Smooth muscle cell of the brain vasculature (primary cell): ENCODE measurements around the gene HFE.
"Not testable (repeated sequence)": the region's sequence is repeated elsewhere in the genome, so short reads cannot be mapped to it uniquely, and the experiment has no call there.

ENCODE experiments used
- DNase-seq: peaks from one replicate; pipeline ENCODE4 v3.0.0-alpha.2; 2012; ENCODE audit warnings: low read depth, low spot score

The HFE gene

DNA sequence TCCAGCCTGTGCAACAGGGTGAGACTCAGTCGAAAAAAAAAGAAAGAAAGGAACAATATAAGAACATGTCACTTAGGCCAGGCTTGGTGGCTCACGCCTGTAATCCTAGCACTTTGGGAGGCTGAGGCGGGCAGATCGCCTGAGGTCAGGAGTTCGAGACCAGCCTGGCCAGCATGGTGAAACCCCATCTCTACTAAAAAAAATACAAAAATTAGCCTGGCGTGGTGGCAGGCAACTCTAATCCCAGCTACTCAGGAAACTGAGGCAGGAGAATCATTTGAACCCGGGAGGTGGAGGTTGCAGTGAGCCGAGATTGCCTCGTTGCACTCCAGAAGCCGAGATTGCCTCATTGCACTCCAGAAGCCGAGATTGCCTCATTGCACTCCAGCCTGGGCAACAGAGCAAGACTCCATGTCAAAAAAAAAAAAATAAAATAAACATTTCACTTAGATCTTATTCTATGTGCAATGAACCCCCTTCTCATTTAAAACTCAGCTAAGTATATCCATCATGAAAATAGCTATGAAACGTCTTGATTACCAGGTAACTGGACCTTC lies 28.7 kb upstream of the HFE start:
- not testable (repeated sequence) for DNase-seq

DNA sequence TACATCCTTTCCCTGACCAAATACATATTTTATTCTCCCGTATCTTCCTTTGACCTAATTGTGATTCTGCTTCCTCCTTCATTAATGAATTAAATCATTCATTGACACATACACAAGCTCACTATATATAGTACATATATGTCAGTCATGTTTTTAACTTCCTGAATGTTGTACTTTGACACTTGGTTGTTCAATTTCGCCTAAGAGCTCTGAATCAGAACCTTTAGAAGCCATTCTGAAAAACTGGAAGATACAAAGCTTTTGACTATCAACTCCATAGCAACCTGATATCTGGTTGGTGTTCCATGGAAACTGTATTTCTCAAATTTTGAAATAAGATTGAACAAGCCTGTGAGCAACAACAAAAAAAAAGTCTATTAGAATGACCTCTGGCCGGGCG lies 27.3 kb upstream of the HFE start:
- DNase-seq, result no peak

DNA sequence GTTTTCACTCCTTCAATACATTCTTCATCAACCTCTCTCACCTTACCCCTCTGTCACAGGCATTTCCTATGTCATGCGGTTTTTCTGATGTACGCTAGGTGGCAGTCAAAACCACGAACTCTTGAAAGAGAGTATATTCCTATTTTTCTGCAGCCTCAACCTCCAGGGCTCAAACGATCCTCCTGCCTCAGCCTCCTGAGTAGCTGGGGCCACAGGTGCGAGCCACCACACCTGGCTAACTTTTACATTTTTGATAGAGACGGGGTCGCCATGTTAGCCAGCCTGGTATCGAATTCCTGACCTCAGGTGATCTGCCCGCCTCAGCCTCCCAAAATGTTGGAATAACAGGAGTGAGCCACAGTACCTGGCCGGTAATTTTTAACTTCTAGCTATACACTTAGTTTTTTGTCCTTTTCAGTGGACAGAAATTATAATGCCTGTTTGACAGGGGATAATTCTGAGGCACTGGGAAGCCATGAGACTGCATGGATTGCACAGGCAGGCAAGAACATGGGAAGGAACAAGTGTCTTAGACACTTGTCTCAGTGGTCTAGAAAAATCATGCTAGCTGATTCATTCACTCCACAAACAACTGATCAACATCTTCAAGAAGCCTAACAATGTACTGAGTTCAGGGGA lies 22.5 kb upstream of the HFE start:
- DNase-seq, result no peak

DNA sequence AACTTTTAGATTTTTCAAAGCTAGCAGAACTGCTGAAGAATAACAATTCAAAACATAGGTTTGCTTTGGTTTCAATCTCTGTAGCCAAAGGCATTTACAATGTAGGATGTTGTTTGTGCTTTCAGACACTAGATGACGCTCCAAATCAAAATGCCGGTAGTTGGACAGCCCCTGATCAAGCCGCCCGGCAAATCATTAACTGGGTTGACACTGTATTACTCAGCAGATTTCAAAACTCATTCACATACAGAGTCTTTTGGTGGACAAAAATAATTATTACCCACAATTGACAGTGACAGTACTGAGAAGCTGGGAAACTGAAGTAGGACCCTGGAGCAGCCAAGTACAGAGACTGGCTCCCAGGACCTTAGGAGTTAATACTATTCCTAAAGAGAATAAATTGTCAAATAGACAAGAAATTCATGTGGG lies 21.3 kb upstream of the HFE start:
- no peak for DNase-seq

DNA sequence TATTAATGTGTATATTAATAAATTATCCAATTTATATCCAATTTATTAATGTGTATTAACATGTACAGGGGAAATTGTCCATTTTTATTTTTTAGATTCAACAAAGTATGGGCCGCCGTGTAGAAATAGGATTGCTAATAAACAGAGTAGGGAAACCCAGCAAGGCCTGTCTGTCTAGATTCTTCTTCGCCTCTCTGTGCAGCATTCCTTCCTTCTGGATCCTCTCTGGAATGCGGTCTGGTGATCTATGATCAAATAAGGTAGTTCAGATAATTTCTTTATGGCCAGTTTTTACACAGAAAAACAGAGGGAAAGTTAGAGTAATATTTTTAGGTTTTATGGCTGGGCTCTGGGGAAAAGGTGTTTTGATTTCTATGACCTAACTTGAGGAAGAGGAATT lies 19.9 kb upstream of the HFE start:
- no peak for DNase-seq

DNA sequence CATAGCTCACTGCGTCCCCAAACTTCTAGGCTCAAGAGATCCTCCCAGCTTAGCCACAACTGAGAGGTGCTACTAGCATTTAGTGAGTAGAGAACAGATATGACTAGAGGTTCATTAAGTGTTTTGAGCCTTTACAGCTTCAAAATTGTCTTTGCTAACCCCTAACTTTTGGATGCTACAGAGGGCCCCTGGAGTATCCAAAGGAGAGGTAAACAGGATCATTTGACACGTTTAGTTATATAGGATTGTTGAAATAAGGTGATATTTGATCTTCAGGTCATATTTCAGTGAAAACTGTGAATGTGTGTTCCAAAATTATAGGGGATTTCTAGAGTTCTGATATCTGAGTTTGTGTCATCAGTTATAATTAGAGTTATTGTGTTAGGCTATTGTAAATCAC lies 19.2 kb upstream of the HFE start:
- no peak for DNase-seq

DNA sequence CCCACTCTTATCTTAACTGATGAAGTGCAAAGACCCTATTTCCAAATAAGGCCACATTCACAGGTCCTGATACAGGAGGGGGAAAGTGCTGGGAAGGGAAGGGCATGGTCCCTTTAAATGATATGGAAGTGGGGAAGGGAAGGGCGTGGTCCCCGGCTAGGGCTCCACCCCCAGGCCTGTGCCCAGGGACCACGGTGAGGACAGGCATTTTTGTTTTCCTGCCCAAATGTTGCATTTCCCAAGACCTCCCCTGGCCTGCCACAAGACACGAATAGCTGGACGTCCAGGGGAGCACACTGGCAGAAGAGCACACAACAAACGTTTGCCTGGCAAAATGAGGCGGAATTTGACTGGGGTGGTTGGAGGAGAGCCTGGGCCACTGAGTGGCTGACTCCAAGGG lies 16.1 kb upstream of the HFE start:
- DNase-seq, result no peak

DNA sequence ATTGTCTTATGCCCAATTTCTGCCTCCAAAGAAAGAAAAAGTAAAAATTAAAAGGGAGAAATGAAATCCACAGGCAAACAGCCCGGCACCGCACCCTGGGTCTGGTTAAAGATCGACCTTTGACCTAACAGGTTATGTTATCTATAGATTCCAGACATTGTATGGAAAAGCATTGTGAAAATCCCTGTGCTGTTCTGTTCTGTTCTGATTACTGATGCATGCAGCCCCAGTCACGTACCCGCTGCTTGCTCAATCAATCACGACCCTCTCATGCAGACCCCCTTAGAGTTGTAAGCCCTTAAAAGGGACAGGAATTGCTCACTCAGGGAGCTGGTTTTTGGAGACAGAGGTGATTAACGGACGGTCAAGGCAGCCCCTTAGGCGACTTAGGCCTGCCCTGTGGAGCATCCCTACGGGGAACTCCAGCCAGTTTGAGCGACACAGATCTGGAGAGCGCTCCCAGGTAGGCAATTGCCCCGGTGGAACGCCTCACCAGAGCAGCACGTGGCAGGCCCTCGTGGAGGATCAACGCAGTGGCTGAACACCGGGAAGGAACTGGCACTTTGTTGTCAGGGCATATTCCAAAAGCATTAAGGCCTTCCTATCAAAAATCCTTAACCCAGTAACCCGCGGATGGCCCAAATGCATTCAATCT lies 12.0 kb upstream of the HFE start:
- no peak for DNase-seq

DNA sequence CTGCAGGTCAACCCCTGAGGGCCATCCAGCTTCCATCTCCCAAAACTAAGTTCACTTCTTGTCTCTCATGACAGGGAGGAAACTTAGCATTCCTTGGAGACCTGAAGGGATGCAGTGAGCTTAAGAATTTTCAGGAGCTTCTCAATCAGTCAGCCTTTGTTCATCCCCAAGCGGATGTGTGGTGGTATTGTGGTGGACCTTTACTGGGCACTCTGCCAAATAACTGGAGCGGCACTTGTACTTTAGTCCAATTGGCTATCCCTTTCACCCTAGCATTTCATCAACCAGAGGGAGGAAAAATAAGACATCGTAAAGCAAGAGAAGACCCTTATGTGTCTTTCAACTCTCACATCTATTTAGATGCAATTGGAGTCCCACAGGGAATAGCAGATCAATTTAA lies 9.2 kb upstream of the HFE start:
- not testable (repeated sequence) for DNase-seq

DNA sequence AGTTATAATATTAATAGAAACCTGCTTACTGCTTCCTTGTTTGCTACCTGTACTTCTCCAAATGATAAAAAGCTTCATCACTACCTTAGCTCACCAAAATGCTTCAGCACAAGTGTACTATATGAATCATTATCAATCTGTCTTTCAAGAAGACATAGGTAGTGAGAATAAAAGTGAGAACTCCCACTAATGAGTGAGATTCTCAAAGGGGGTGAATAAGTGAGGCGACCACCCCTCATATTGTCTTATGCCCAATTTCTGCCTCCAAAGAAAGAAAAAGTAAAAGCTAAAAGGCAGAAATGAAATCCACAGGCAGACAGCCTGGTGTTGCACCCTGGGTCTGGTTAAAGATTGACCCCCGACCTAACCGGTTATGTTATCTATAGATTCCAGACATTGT lies 6.1 kb upstream of the HFE start:
- not testable (repeated sequence) for DNase-seq

DNA sequence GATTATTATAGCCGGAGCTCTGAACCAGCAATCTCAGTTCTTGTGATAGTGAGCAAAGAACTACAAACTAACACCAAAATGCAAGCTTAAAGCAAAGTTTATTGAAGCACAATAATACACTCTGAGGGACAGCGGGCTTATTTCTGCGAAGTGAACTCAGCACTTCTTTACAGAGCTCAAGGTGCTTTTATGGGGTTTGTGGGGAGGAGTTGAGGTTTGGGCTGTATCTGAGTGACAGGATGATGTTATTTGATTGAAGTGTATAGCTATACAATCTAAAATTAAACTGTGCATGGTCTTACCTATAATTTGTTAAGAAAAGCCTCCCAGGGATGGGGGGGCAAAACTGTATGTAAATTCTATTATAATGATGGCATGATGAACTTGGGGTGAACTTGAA lies 1.0 kb upstream of the HFE start:
- no peak for DNase-seq

DNA sequence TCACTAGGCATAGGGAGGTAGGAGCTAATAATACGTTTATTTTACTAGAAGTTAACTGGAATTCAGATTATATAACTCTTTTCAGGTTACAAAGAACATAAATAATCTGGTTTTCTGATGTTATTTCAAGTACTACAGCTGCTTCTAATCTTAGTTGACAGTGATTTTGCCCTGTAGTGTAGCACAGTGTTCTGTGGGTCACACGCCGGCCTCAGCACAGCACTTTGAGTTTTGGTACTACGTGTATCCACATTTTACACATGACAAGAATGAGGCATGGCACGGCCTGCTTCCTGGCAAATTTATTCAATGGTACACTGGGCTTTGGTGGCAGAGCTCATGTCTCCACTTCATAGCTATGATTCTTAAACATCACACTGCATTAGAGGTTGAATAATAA lies 1.1 kb downstream of the HFE start:
- DNase-seq, result no peak

DNA sequence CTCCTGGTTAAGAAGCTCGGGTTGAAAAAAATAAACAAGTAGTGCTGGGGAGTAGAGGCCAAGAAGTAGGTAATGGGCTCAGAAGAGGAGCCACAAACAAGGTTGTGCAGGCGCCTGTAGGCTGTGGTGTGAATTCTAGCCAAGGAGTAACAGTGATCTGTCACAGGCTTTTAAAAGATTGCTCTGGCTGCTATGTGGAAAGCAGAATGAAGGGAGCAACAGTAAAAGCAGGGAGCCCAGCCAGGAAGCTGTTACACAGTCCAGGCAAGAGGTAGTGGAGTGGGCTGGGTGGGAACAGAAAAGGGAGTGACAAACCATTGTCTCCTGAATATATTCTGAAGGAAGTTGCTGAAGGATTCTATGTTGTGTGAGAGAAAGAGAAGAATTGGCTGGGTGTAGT lies 2.0 kb downstream of the HFE start:
- DNase-seq, result no peak

DNA sequence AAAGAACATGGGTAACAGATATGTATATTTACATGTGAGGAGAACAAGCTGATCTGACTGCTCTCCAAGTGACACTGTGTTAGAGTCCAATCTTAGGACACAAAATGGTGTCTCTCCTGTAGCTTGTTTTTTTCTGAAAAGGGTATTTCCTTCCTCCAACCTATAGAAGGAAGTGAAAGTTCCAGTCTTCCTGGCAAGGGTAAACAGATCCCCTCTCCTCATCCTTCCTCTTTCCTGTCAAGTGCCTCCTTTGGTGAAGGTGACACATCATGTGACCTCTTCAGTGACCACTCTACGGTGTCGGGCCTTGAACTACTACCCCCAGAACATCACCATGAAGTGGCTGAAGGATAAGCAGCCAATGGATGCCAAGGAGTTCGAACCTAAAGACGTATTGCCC lies 5.2 kb downstream of the HFE start:
- DNase-seq, result no peak

DNA sequence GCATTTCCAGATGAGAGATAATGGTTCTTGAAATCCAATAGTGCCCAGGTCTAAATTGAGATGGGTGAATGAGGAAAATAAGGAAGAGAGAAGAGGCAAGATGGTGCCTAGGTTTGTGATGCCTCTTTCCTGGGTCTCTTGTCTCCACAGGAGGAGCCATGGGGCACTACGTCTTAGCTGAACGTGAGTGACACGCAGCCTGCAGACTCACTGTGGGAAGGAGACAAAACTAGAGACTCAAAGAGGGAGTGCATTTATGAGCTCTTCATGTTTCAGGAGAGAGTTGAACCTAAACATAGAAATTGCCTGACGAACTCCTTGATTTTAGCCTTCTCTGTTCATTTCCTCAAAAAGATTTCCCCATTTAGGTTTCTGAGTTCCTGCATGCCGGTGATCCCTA lies 6.8 kb downstream of the HFE start:
- DNase-seq, result no peak

DNA sequence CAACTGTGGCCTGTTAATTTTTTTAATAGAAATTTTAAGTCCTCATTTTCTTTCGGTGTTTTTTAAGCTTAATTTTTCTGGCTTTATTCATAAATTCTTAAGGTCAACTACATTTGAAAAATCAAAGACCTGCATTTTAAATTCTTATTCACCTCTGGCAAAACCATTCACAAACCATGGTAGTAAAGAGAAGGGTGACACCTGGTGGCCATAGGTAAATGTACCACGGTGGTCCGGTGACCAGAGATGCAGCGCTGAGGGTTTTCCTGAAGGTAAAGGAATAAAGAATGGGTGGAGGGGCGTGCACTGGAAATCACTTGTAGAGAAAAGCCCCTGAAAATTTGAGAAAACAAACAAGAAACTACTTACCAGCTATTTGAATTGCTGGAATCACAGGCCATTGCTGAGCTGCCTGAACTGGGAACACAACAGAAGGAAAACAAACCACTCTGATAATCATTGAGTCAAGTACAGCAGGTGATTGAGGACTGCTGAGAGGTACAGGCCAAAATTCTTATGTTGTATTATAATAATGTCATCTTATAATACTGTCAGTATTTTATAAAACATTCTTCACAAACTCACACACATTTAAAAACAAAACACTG lies 10.1 kb downstream of the HFE start:
- DNase-seq, result peak; percentile 29

DNA sequence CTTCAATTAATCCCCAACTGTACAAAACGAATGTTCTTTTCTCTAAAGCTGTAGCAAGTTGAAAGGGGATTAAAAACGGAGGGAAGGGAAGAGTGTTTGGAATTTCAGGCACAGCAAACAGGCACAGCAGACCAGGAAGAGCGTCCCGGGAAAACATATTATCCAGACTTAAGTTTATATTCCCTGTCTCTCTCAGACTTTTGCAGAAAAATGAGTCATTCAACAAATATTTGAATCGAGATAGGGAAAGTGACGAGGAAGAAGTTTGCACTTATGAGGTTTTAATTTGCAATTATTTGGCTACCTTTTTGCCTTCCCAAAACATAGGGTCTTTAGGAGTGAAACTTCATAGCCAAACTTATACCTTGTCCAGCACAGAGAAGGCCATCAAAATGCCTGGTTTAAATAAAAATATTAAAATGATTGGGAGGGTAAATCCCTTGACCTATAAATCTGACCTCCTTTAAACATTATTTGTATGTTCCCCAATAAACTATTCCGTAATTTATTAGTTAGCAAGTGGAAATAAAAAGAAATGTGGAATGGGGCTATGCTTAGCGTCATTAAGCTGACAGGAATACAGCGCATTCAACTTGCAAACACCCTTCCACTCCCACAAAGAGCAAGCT lies 16.0 kb downstream of the HFE start:
- no peak for DNase-seq

DNA sequence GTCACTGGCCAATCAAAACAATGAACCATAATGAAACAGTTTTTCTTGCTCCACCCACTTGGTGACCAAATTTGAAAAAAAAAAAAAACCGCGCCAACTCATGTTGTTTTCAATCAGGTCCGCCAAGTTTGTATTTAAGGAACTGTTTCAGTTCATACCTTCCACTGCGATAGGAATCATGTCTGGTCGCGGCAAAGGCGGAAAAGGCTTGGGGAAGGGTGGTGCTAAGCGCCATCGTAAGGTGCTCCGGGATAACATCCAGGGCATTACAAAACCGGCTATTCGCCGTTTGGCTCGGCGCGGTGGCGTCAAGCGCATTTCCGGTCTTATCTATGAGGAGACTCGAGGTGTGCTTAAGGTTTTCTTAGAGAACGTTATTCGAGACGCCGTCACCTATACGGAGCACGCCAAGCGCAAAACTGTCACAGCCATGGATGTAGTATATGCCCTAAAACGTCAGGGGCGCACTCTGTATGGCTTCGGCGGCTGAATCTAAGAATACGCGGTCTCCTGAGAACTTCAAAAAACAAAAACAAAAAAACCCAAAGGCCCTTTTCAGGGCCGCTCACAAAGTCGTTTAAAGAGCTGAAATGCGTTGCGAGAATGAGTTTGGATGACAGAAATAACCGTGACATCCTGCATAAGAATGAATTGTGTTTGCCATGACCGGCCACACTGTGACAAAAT lies 16.7 kb downstream of the HFE start:
- peak; percentile 84 for DNase-seq

DNA sequence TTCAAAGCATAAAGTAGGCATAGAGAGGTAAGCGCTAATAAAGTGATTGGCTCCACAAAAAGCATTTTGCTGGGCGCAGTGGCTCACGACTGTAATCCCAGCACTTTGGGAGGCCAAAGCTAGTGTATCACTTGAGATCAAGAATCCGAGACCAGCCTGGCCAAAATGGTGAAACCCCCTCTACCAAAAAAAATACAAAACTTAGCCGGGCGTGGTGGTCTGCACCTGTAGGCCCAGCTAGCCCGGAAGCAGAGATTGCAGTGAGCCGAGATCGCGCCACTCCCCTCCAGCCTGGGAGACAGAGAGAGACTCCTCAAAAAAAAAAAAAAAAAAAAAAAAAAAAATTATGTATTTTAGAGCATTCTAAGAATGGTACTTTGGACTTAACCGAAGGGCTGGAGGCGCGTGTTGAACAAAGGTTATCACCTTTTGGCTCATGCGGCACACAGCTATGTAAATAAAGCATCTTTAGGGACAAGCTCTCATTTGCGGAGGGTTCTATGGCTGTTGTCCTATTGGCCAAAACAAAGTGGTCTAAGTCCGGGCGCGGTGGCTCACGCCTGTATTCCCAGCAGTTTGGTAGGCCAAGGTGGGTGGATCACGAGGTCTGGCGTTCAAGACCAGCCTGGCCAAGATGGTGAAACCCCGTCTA lies 17.4 kb downstream of the HFE start:
- no peak for DNase-seq

DNA sequence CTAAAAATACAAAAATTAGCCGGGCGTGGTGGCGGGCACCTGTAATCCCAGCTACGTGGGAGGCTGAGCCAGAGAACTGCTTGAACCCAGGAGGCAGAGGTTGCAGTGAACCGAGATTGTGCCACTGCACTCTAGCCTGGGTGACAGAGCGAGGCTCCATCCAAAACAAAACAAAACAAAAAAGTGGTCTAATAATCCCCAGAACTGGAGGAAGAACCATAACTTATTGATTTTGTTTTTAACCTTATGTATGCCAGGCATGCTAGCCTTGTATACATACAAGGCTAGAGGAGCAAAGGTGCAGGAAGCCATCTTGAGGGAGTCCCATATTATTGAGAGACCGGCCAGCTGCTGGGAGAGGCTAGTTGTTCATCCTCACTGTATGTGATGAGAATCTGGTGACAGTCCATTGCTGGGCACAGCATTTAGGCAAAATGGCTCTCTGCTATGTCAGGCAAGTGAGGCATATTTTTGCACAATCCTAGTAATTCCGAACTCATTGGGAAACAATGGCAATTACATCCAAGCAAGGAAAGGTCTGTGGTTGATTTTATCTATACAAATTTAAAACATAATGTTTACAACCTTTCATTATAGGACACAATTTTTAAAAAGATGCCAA lies 18.0 kb downstream of the HFE start:
- DNase-seq, result no peak

DNA sequence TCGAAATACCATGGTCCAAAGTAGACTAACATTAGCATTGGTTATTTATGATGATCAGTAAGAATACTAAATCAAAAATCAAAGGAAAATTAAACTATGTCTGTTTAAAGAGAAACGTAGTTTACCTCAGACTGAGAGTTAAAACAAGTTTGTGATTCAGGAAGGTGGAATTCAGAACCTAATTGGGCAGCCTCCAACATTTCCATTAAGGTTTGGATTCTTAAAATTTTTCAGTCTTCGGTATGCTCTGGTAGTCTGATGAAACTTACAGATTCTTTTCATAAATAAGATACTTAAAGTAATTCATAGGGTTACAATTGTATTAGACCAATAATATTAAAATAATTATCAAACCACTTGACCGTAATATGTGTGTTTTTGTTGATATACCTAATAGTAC lies 18.6 kb downstream of the HFE start:
- DNase-seq, result no peak
